ENCODE results near the gene TNFAIP2. TPM values are rescaled to one million over a fixed set of nuclear protein-coding genes. Genes with fewer than 3 reads are reported as not detected.

The TNFAIP2 gene
- total and polyA plus RNA-seq, 2 experiments from 2014 or later: 9.9 to 14.1 TPM

DNA sequence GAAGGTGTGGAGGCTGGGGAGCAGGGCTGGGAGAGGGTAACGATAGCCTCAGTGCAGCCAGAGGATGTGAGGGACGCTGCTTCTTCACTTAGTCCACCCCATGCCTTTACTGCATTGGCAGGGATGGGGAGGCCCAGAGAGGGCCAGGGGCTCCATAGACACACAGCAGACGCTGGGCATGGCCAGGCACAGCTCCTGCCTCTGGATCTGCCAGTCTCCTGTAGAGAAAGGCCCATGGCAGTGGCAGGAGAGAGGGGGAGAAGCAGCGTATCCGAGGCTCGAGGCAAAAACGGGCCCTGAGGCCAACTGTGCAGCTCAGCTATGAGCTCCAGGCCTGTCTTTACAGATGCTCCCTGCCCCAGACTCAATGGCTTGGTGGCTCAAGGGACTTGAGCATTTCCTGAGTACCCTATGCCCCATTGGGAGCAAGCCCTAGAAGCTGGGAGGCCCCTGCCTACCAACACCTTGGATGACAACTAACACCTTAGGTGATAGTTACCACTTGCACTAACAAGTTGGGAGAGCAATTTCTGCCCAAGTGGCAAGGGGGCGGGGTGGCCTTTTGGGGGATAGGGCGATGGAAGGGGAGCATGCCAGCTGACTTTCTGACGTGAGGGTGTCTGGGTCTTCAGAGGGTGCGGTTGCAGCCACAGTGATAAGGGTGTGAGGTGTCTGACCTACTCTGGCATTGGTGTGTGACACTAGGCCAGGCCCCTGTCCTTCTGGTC, 44.2 kb upstream of the TNFAIP2 start:
- Histone ChIP-seq H3K27me3 (ENCODE audit: insufficient read depth) (peaks cover 26% of the 10 kb centered on the region), H4K20me1 (replicated peaks; ENCODE audit: insufficient read depth) (no peaks in the 10 kb centered on the region), H3F3A (replicated peaks; ENCODE audit: low read depth) (no peaks in the 10 kb centered on the region), H3K79me2 (replicated peaks; ENCODE audit: insufficient read depth) (no peaks in the 10 kb centered on the region), H3K27ac (ENCODE audit: low read depth) (no peak overlapping the region), H3K4me3 (no peak overlapping the region), H3K36me3 (ENCODE audit: insufficient read depth) (no peaks in the 10 kb centered on the region), H2AFZ (no peak overlapping the region), H3K4me1 (ENCODE audit: insufficient read depth) (no peaks in the 10 kb centered on the region; the same call in 1 of the 2 replicates), H3K9me2 (ENCODE audit: insufficient read depth) (peaks cover 11% of the 10 kb centered on the region; the same call in 1 of the 2 replicates), H3K4me2 (no peak overlapping the region)
- TF ChIP-seq, protein P1, sequence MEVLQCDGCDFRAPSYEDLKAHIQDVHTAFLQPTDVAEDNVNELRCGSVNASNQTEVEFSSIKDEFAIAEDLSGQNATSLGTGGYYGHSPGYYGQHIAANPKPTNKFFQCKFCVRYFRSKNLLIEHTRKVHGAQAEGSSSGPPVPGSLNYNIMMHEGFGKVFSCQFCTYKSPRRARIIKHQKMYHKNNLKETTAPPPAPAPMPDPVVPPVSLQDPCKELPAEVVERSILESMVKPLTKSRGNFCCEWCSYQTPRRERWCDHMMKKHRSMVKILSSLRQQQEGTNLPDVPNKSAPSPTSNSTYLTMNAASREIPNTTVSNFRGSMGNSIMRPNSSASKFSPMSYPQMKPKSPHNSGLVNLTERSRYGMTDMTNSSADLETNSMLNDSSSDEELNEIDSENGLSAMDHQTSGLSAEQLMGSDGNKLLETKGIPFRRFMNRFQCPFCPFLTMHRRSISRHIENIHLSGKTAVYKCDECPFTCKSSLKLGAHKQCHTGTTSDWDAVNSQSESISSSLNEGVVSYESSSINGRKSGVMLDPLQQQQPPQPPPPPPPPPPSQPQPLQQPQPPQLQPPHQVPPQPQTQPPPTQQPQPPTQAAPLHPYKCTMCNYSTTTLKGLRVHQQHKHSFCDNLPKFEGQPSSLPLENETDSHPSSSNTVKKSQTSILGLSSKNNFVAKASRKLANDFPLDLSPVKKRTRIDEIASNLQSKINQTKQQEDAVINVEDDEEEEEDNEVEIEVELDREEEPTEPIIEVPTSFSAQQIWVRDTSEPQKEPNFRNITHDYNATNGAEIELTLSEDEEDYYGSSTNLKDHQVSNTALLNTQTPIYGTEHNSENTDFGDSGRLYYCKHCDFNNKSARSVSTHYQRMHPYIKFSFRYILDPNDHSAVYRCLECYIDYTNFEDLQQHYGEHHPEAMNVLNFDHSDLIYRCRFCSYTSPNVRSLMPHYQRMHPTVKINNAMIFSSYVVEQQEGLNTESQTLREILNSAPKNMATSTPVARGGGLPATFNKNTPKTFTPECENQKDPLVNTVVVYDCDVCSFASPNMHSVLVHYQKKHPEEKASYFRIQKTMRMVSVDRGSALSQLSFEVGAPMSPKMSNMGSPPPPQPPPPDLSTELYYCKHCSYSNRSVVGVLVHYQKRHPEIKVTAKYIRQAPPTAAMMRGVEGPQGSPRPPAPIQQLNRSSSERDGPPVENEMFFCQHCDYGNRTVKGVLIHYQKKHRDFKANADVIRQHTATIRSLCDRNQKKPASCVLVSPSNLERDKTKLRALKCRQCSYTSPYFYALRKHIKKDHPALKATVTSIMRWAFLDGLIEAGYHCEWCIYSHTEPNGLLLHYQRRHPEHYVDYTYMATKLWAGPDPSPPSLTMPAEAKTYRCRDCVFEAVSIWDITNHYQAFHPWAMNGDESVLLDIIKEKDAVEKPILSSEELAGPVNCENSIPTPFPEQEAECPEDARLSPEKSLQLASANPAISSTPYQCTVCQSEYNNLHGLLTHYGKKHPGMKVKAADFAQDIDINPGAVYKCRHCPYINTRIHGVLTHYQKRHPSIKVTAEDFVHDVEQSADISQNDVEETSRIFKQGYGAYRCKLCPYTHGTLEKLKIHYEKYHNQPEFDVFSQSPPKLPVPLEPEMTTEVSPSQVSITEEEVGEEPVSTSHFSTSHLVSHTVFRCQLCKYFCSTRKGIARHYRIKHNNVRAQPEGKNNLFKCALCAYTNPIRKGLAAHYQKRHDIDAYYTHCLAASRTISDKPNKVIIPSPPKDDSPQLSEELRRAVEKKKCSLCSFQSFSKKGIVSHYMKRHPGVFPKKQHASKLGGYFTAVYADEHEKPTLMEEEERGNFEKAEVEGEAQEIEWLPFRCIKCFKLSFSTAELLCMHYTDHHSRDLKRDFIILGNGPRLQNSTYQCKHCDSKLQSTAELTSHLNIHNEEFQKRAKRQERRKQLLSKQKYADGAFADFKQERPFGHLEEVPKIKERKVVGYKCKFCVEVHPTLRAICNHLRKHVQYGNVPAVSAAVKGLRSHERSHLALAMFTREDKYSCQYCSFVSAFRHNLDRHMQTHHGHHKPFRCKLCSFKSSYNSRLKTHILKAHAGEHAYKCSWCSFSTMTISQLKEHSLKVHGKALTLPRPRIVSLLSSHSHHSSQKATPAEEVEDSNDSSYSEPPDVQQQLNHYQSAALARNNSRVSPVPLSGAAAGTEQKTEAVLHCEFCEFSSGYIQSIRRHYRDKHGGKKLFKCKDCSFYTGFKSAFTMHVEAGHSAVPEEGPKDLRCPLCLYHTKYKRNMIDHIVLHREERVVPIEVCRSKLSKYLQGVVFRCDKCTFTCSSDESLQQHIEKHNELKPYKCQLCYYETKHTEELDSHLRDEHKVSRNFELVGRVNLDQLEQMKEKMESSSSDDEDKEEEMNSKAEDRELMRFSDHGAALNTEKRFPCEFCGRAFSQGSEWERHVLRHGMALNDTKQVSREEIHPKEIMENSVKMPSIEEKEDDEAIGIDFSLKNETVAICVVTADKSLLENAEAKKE (CRISPR knock-in tag; IDR thresholded peaks at IDR 0.05): no peak
- H3K4me3 Mint-ChIP-seq: no peak overlapping the region
- DNase-seq (ENCODE audit: low spot score) (no peak), ATAC-seq (no peak)
- no peak overlapping the region for H3K27ac Mint-ChIP-seq
- H3K27me3 Mint-ChIP-seq (ENCODE audit: insufficient read depth, low read depth, poor library complexity): peaks cover 10% of the 10 kb centered on the region
- no peaks in the 10 kb centered on the region; the same call in 2 of the 3 replicates for H3K4me1 Mint-ChIP-seq
- H3K36me3 Mint-ChIP-seq (ENCODE audit: low read depth): no peaks in the 10 kb centered on the region
- no peaks in the 10 kb centered on the region for H3K9me3 Mint-ChIP-seq

DNA sequence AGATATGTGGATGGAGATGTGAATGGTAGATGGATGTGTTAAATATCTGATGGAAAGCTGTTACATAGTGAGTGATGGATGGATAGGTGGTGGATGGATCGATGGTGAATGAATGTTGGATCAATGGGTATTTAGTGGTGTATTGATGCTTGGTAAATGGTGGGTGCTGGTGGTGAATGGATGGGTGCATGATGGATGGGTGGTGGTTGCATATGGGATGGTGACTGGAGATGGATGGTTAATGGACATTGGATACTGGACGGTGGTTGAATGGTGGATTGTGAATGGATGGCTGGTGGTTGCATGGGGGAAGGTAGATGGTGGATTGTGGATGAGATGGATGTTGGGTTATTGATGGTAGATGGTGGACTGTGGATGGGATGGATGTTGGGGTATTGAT, 41.3 kb upstream of the TNFAIP2 start:
- H3K27ac Mint-ChIP-seq: no peak overlapping the region
- TF ChIP-seq EZH2phosphoT487 (IDR thresholded peaks at IDR 0.05; ENCODE audit: unreplicated experiment) (no peak), JUNB (IDR thresholded peaks at IDR 0.05; ENCODE audit: unreplicated experiment) (no peak), CREB1 (CRISPR knock-in tag; IDR thresholded peaks at IDR 0.05; ENCODE audit: low read depth) (no peak), EZH2 (IDR thresholded peaks at IDR 0.05; ENCODE audit: low read depth, unreplicated experiment) (no peak)
- TF ChIP-seq, protein P1 (CRISPR knock-in tag; IDR thresholded peaks at IDR 0.05): no peak

More for the DNA sequence above, 41.3 kb upstream of the TNFAIP2 start:
- H3K36me3 ChIP-seq (ENCODE audit: insufficient read depth): no peaks in the 10 kb centered on the region
- DNase-seq (ENCODE audit: low spot score): no peak
- peaks cover 37% of the 10 kb centered on the region for H3K27me3 ChIP-seq (ENCODE audit: insufficient read depth)
- H3K4me1 Mint-ChIP-seq: peaks cover 2% of the 10 kb centered on the region; the same call in 1 of the 3 replicates
- H3K27ac ChIP-seq (ENCODE audit: low read depth): no peak overlapping the region
- H3K36me3 Mint-ChIP-seq (ENCODE audit: low read depth): no peaks in the 10 kb centered on the region
- H3K4me1 ChIP-seq (ENCODE audit: insufficient read depth): no peaks in the 10 kb centered on the region
- peaks cover 11% of the 10 kb centered on the region; the same call in 1 of the 2 replicates for H3K9me2 ChIP-seq (ENCODE audit: insufficient read depth)
- no peaks in the 10 kb centered on the region for H4K20me1 ChIP-seq (replicated peaks; ENCODE audit: insufficient read depth)
- peaks cover 21% of the 10 kb centered on the region for H3K27me3 Mint-ChIP-seq (ENCODE audit: insufficient read depth, low read depth, poor library complexity)
- H3K4me3 Mint-ChIP-seq: no peak overlapping the region
- H2AFZ ChIP-seq: no peak overlapping the region
- no peaks in the 10 kb centered on the region for H3K79me2 ChIP-seq (replicated peaks; ENCODE audit: insufficient read depth)
- ATAC-seq: no peak
- H3K4me2 ChIP-seq: no peak overlapping the region
- H3K9me3 Mint-ChIP-seq: no peaks in the 10 kb centered on the region
- H3K4me3 ChIP-seq: no peak overlapping the region
- no peaks in the 10 kb centered on the region for H3F3A ChIP-seq (replicated peaks; ENCODE audit: low read depth)

Measured in GM23338 (cell line).